GM18858 (cell line): ENCODE measurements around the gene REEP6.

ENCODE experiments used
- ATAC-seq: cut with Tn5 transposase; IDR thresholded peaks from one replicate; pipeline ENCODE4 v1.9.1; 2021; ENCODE audit not compliant: unreplicated experiment

REEP6 gene

DNA sequence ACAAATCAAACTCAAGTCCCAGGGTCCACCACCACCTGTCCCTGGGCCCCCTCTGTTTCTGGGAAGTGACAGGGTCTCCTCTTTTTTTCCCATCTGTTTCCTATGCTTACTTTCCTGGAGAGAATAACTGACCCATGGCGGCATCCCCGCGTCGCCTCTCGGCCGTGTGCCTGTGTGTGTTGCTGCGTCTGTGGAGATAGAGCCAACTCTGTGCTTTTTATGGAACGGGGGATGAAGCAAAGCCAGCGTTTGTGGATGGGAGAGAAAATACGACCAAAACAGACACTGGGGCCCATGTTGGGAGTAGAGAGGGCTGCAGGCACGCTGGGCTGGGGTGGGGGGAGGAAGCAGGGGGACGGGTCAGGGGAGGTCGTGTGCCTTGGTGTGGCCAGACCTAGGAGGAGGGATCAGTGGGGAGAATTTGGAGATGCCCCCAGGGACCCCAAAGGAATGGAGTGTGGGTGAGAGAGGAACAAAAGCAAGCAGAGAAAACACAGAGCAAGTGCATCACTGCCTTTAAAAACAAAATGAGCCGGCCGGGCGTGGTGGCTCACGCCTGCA, 49.5 kb downstream of the REEP6 start:
- no peak for ATAC-seq
